ENCODE data around the gene TCHH. TPM values are rescaled to one million over a fixed set of nuclear protein-coding genes. Genes with fewer than 3 reads are reported as not detected.

Gene TCHH
- total RNA-seq, 4 donors from 2014 or later: 0.13 to 5.8 (median 0.46) TPM

DNA sequence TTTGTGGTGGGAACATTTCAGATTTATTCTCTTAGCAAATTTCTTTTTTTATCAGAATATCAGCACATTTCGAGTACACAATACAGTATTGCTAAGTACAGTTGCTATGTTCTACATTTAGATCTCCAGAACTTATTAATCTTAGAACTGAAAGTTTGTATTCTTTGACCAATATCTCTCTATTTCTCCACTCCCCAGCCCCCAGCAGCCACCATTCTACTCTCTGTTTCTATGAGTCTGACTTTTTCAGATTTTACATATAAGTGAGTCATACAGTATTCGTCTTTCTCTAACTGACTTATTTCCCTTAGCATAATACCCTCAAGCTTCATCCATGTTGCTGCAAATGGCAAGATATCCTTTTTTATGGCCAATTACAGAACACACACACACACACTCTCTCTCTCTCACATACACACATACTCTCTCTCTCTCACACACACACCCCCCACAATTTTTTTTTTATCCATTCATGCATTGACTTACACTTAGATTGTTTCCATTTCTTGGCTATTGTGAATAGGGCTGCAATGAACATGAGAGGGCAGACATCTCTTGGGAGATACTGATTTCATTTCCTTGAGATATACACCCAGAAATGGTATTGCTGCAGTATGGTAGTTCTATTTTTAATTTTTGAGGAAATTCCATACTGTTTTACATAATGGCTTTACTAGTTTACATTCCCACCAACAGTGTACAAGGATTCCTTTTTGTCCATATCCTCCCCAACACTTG lies 28.1 kb upstream of the TCHH start:
- Histone ChIP-seq H3K36me3 (no peaks in the 10 kb centered on the region), H3K4me1 (no peaks in the 10 kb centered on the region), H3K27me3 (no peaks in the 10 kb centered on the region), H3K4me3 (no peak overlapping the region), H3K9me3 (peaks cover 0 to 12% (median 4%) of the 10 kb centered on the region in 4 donors), H3K27ac (no peak overlapping the region)
- no peak for DNase-seq
- TF ChIP-seq CTCF (IDR thresholded peaks at IDR 0.05) (no peak), POLR2A (IDR thresholded peaks at IDR 0.05) (no peak)

DNA sequence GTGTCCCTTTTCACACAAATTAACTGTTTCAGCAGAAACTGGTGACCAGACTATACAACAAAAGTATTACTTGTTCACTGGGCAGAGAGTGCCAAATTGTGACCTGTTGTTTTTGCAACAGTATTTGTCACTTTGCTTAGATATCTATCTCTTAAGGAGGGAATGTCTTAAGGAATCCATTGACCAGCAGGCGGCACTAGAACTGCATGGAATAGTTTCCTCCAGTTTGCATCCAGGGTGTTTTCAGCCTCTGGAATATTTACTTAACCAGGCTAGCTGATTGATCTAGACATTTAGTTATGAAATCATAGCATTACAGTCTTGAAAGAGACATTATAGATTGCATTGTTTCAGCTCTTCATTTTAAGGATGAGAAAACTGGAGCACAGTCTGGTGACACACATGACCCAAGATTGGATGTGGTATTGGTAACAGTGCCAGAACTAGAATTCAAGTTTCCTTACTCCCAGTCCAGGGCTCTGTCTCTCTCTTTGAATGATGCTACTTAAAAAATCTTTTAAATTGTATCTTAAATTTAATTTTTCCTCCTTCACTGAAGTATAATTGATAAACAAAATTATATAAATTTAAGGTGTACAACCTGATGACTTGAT lies 26.8 kb upstream of the TCHH start:
- no peaks in the 10 kb centered on the region for H3K27me3 ChIP-seq
- H3K4me1 ChIP-seq: no peaks in the 10 kb centered on the region

DNA sequence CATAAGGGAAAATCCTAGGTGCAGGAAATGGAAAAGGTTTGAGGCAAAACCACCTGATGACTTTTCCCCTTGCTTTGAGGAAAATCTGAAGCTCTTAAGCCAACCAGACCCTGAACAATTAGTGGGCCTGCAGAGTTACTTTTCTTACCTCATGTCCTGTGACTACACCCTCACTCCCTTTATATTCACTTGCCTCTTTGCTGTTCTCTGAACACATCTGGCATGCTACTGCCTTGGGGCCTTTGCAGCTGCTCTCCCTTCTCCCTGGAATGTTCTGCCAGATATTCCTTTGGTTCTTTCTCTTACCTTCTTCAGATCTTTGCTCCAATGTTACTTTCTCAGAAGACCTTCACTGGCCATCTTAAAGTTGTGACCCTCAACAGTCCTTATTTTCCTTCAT lies 22.0 kb upstream of the TCHH start:
- Histone ChIP-seq H3K4me1 (no peaks in the 10 kb centered on the region), H3K27ac (no peak overlapping the region), H3K4me3 (no peak overlapping the region), H3K27me3 (no peaks in the 10 kb centered on the region), H3K36me3 (no peaks in the 10 kb centered on the region), H3K9me3 (no peaks in the 10 kb centered on the region)
- TF ChIP-seq POLR2A (IDR thresholded peaks at IDR 0.05) (no peak), CTCF (IDR thresholded peaks at IDR 0.05) (no peak)
- DNase-seq: no peak

More for the DNA sequence above, 26.8 kb upstream of the TCHH start:
- Histone ChIP-seq H3K27ac (no peak overlapping the region), H3K9me3 (no peaks in the 10 kb centered on the region), H3K4me3 (no peak overlapping the region), H3K36me3 (no peaks in the 10 kb centered on the region)
- TF ChIP-seq POLR2A (IDR thresholded peaks at IDR 0.05): no peak
- TF ChIP-seq CTCF (IDR thresholded peaks at IDR 0.05): peak in 5 of 6 experiments; percentile 31 to 73 (median 58)
- DNase-seq: peak in 2 of 3 donors; percentile 26 to 70

DNA sequence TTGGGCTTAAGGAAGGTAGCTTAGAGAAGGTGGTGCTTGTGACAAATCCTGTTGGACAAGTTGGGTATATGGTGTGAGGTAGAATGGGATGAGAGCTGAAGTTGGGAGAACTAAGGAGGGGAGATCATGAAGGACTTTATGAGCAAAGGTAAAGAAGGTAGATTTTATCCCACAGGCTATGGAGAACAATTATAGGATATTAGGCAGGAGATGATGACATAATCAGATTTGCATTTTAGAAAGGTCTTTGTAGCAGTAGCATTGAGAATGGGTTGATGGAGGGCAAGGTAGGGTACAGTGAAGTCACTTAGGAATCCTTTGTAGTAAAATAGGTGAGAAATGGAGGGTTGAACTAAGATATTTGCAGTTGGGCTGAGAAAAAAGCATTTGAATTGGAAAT lies 14.9 kb upstream of the TCHH start:
- Histone ChIP-seq H3K27ac (no peak overlapping the region), H3K9me3 (no peaks in the 10 kb centered on the region), H3K4me1 (no peaks in the 10 kb centered on the region), H3K27me3 (no peaks in the 10 kb centered on the region), H3K4me3 (no peak overlapping the region), H3K36me3 (no peaks in the 10 kb centered on the region)
- DNase-seq: no peak
- no peak for TF ChIP-seq POLR2A (IDR thresholded peaks at IDR 0.05)
- TF ChIP-seq CTCF (IDR thresholded peaks at IDR 0.05): no peak

GRCh38 chr1:152127673-152128072 lies 12.4 kb upstream of the TCHH start:
- no peaks in the 10 kb centered on the region for H3K4me1 ChIP-seq

More at GRCh38 chr1:152127673-152128072, 12.4 kb upstream of the TCHH start:
- TF ChIP-seq CTCF (IDR thresholded peaks at IDR 0.05) (no peak), POLR2A (IDR thresholded peaks at IDR 0.05) (no peak)
- DNase-seq: no peak
- Histone ChIP-seq H3K9me3 (no peaks in the 10 kb centered on the region), H3K27ac (no peak overlapping the region), H3K27me3 (no peaks in the 10 kb centered on the region), H3K4me3 (no peak overlapping the region), H3K36me3 (no peaks in the 10 kb centered on the region)

Measured in Peyer's patch (tissue), 4 donors.